Suppressor macrophage (primary cell): ENCODE measurements around the gene RIT2.

ENCODE experiments used
- DNase-seq, 4 experiments: peaks; one replicate each; pipeline ENCODE4 v3.0.0-alpha.2; 2020 to 2022
- total RNA-seq, 17 experiments: gene quantifications; one replicate each; lab custom pipeline; 2026; ENCODE audit warnings: mixed read lengths in 6 of 17, inconsistent platforms in 3 of 17; lab: John Stamatoyannopoulos, UW

Gene RIT2
- total RNA-seq: 0 to 1.1 (median 0) reads per million in 17 experiments

GRCh38 chr18:43115076-43115921, at the start of gene RIT2:
Gene RIT2, minus strand, starts transcription at chr18:43115685.
- DNase-seq: no peak

- no peak for DNase-seq
These were observed 46.0 kb upstream of the RIT2 start for GRCh38 chr18:43161528-43161927.

GRCh38 chr18:43160509-43160908, 45.0 kb upstream of the RIT2 start:
- no peak for DNase-seq

GRCh38 chr18:43159926-43160325, 44.4 kb upstream of the RIT2 start:
- DNase-seq: no peak

- DNase-seq: no peak
These were observed 43.7 kb upstream of the RIT2 start for GRCh38 chr18:43159086-43159770.

GRCh38 chr18:43158381-43158780, 42.9 kb upstream of the RIT2 start:
- no peak for DNase-seq

- no peak for DNase-seq
These were observed 40.4 kb upstream of the RIT2 start for GRCh38 chr18:43155842-43156241.

GRCh38 chr18:43148231-43148630, 32.7 kb upstream of the RIT2 start:
- DNase-seq: no peak

GRCh38 chr18:43141208-43141607, 25.7 kb upstream of the RIT2 start:
- DNase-seq: no peak

- DNase-seq: no peak
These were observed 23.9 kb upstream of the RIT2 start for GRCh38 chr18:43139288-43139946.

GRCh38 chr18:43134876-43135275, 19.4 kb upstream of the RIT2 start:
- no peak for DNase-seq

GRCh38 chr18:43130716-43131260, 15.3 kb upstream of the RIT2 start:
- no peak for DNase-seq

GRCh38 chr18:43129946-43130524, 14.6 kb upstream of the RIT2 start:
- no peak for DNase-seq

- no peak for DNase-seq
These were observed 10.0 kb upstream of the RIT2 start for GRCh38 chr18:43125471-43125870.

- DNase-seq: no peak
These were observed 7.5 kb upstream of the RIT2 start for GRCh38 chr18:43122955-43123354.

GRCh38 chr18:43116699-43117294, 1.3 kb upstream of the RIT2 start:
- DNase-seq: no peak

- no peak for DNase-seq
These were observed 2.1 kb downstream of the RIT2 start for GRCh38 chr18:43113220-43113895.

- DNase-seq: no peak
These were observed 6.6 kb downstream of the RIT2 start for GRCh38 chr18:43108882-43109281.

GRCh38 chr18:43108469-43108868, 7.0 kb downstream of the RIT2 start:
- no peak for DNase-seq

GRCh38 chr18:43093646-43094045, 21.8 kb downstream of the RIT2 start:
- DNase-seq: no peak

GRCh38 chr18:43092539-43092938, 22.9 kb downstream of the RIT2 start:
- no peak for DNase-seq

- DNase-seq: no peak
These were observed 34.1 kb downstream of the RIT2 start for GRCh38 chr18:43081396-43081795.
